GM21786 (cell line): ENCODE results near the gene ERV3-1.
"Not testable (repeated sequence)": the region's sequence is repeated elsewhere in the genome, so short reads cannot be mapped to it uniquely, and the experiment has no call there.

Experiments
- ATAC-seq: cut with Tn5 transposase; IDR thresholded peaks from one replicate; pipeline ENCODE4 v1.9.1; 2021; ENCODE audit not compliant: unreplicated experiment

ERV3-1 gene

GRCh38 chr7:65002972-65003585, 3.4 kb downstream of the ERV3-1 start:
- no peak for ATAC-seq

GRCh38 chr7:65001291-65001814, 5.1 kb downstream of the ERV3-1 start:
- no peak for ATAC-seq

- peak; percentile 88 for ATAC-seq
These were observed 7.1 kb downstream of the ERV3-1 start for GRCh38 chr7:64999165-65000004.

- ATAC-seq = no peak
These were observed 7.7 kb downstream of the ERV3-1 start for GRCh38 chr7:64998865-64999164.

GRCh38 chr7:64997927-64998391, 8.5 kb downstream of the ERV3-1 start:
- ATAC-seq = no peak

- ATAC-seq = no peak
These were observed 9.2 kb downstream of the ERV3-1 start for GRCh38 chr7:64997164-64997908.

- ATAC-seq = no peak
These were observed 10.2 kb downstream of the ERV3-1 start for GRCh38 chr7:64996305-64996704.

GRCh38 chr7:64993901-64994300, 12.6 kb downstream of the ERV3-1 start:
- ATAC-seq = no peak

GRCh38 chr7:64992971-64993370, 13.5 kb downstream of the ERV3-1 start:
- no peak for ATAC-seq

- ATAC-seq = no peak
These were observed 15.6 kb downstream of the ERV3-1 start, which contains the start of gene ZNF117 for GRCh38 chr7:64990936-64991335. TSS of gene ZNF117 (minus strand) at chr7:64991036.

GRCh38 chr7:64990216-64990615, 16.3 kb downstream of the ERV3-1 start:
- no peak for ATAC-seq

GRCh38 chr7:64978497-64979203, 27.8 kb downstream of the ERV3-1 start:
- ATAC-seq = no peak

- no peak for ATAC-seq
These were observed 40.9 kb downstream of the ERV3-1 start for GRCh38 chr7:64965594-64965993.

- ATAC-seq = no peak
These were observed 47.3 kb downstream of the ERV3-1 start for GRCh38 chr7:64959072-64959747.

GRCh38 chr7:64951250-64951848, 55.1 kb downstream of the ERV3-1 start:
- peak; percentile 66 for ATAC-seq

GRCh38 chr7:64950673-64951072, 55.8 kb downstream of the ERV3-1 start:
- not testable (repeated sequence) for ATAC-seq

GRCh38 chr7:64948774-64949173, 57.7 kb downstream of the ERV3-1 start:
- ATAC-seq = not testable (repeated sequence)

- ATAC-seq = no peak
These were observed 59.1 kb downstream of the ERV3-1 start for GRCh38 chr7:64947252-64948000.

- ATAC-seq = no peak
These were observed 59.7 kb downstream of the ERV3-1 start for GRCh38 chr7:64946772-64947171.
